HG03103 (cell line): ENCODE measurements around the gene PPM1B.
"Not testable (repeated sequence)": the region's sequence is repeated elsewhere in the genome, so short reads cannot be mapped to it uniquely, and the experiment has no call there.

Source experiments
- ATAC-seq: cut with Tn5 transposase; IDR thresholded peaks from one replicate; pipeline ENCODE4 v1.9.1; 2021; ENCODE audit warnings: low read depth; ENCODE audit not compliant: unreplicated experiment

Gene PPM1B

DNA sequence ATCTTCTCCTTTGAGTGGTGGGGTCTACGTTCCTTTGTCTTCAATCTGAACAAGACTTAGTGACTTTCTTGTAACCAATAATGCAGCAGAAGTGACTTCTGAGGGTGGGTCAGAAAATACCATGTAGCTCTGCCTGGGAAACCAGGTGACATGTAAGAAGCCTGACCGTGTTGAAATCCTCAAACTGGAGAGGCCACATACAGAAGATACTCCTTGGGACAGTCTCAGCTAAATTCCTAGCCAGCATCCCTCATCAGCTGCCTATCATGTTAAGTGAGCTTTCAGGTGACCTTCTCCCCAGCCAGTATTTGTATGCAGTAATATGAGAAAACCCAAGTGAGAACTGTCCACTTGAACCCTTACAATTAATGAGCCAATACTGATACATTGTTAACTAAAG lies 27.0 kb downstream of the PPM1B start:
- ATAC-seq = no peak

DNA sequence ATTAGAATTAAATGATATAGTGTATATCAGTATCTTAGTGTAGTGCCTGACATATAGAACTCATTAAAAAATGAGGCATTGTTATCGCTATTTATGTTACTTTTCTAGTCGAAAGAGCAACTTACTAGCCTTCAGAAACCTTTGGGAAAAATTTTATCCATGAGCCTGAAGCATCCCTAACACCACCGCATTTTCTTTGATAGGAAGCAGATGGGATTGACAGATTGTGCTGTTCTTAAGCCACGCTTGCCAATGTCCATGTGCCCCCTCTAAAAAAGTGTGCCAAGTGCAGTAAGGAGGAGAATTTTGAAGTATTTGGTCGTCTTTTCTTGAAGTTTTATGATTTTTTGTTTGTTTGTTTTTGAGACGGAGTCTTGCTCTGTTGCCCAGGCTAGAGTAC lies 29.1 kb downstream of the PPM1B start:
- ATAC-seq = no peak

DNA sequence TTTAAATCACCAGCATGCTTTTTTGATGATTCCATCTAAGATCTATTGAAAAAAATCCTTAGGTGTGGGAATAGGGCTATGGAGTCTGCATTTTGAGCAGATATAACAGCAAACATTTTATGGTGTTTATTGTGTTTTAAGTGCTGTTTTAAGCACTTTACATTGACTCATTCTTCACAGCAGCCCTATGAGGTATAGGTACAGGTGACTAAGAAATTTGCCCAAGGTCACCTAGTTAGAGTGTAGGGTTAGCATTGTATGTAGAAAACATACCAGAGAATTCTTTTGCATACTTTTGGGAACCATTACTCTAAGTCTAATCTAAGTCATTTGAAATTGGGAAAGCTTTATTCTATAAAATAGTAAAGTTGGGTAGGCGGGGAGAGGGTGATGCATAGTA lies 31.3 kb downstream of the PPM1B start:
- no peak for ATAC-seq

DNA sequence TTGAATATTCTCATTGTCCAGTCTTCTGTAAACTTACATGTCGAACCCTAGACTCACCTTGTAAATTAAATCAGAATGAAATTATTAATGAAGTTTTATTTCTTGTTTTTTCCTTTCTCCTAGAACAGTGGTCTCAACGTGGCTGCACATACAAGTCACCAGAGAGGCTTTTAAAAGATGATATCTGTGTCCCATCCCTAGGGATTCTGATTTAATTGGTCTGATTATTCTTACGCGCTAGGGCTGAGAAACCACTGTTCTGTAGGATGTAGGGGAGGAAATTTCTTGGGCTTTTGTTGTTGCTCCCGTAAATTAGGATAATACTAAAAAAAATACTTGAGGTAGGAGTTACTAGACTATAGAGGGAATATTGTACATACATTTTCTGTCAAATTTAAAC lies 32.1 kb downstream of the PPM1B start:
- no peak for ATAC-seq

DNA sequence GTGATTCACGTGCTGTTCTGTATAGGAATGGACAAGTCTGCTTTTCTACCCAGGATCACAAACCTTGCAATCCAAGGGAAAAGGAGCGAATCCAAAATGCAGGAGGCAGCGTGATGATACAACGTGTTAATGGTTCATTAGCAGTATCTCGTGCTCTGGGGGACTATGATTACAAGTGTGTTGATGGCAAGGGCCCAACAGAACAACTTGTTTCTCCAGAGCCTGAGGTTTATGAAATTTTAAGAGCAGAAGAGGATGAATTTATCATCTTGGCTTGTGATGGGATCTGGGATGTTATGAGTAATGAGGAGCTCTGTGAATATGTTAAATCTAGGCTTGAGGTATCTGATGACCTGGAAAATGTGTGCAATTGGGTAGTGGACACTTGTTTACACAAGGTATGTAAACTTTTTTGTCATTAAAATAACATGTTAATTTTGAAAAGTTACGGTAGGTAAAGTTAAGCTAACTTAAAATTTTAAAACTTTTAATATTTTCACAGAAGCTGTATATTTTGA lies 33.0 kb downstream of the PPM1B start:
- no peak for ATAC-seq

DNA sequence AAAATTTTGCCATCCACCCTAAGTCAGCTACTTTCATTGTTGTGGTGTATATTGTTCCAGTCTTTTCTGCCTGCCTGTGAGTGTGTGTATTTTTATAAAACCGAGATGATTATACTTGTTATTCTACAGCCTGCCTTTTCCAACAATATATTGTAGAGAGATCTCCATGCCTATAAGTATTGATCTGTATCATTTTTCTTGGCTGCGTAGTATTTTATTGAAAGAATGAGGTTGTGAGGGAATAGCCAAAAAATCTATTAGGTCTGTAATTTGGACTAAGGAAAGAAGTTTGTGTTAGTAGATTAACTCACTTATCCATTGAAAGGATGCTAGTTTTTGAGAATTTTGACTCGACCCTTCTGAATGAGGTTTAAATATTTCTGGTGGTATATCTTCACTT lies 34.9 kb downstream of the PPM1B start:
- ATAC-seq = no peak

DNA sequence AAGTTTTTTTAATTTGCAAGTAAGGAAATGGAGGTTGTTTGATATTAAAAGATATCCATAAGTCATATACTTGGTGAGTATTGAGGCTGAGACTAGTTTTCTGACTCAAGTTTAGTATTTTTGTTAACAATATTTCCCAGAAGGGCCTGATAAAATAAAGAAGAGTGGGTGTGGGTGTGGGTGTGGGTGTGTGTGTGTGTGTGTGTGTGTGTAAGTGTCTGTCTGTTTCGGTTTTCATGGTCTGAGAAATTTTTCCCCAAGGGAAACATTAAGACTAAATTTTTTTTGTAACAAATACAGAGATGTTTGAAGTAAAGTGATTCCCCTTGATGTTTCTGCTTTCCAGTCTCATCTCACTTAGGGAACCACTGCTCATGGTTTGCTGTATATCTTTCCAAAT lies 36.5 kb downstream of the PPM1B start:
- no peak for ATAC-seq

DNA sequence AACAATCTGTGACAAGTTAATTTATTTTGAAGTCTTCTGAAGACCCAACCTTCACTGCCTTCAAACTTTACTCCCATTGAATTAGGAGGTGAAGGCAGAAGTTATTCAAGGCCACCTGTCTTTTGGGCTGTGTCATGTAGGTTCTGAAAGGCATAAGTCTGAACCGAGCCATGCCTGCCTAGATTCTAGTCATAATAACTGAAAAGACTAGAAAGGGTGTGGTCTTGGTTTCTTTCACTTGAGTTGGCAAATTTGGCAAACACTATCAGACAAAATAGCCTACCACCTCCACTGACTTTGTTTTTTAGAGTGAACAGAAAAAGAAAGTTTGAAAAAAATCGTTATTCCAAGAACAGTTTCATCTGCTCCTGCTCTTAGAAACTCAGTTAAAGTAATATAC lies 38.4 kb downstream of the PPM1B start:
- ATAC-seq = no peak

DNA sequence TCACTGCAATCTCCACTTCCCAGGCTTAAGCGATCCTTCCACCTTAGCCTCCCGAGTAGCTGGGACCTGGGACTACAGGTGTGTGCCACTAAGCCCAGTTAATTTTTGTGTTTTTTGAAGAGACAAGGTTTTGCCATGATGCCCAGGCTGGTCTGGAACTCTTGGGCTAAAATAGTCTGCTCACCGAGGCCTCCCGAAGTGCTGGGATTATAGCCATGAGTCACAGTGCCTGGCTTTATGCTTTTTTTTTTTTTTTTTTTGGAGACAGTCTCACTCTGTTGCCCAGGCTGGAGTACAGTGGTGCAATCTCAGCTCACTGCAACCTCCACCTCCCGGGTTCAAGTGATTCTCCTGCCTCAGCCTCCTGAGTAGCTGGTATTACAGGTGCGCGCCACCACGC lies 39.0 kb downstream of the PPM1B start:
- not testable (repeated sequence) for ATAC-seq

DNA sequence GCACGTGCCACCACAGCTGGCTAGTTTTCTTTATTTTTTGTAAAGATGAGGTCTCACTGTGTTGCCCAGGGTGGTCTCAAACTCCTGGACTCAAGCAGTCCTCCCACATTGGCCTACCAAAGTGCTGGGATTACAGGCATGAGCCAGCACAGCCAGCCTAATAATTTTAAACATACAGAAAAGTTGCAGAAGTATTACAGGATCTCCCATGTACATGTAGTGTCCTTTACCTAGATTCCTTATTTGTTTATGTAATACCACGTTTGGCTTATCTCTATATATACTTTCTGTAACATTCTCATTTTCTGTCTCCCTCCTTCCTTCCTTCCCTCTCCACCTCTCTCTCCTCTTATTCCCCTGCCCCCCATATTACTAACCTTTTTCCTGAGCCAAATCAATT lies 41.7 kb downstream of the PPM1B start:
- ATAC-seq = no peak

DNA sequence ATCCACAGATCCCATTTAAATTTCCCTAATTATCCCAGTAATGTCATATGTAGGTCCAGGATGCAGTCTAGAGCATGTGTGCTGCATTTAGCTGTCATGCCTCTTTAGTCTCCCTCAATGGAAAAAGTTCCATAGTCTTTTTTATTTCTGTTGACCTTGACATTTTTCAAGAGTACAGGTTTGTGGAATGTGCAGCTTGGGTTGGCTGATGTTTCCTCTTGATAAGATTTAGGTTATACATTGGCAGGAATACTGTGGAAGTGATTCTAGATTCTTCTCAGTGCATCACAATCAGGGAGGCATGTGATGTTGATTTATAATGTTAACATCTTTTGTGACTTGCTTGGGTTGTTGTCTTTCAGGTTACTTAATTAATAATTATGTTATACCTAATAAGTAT lies 42.5 kb downstream of the PPM1B start:
- no peak for ATAC-seq

DNA sequence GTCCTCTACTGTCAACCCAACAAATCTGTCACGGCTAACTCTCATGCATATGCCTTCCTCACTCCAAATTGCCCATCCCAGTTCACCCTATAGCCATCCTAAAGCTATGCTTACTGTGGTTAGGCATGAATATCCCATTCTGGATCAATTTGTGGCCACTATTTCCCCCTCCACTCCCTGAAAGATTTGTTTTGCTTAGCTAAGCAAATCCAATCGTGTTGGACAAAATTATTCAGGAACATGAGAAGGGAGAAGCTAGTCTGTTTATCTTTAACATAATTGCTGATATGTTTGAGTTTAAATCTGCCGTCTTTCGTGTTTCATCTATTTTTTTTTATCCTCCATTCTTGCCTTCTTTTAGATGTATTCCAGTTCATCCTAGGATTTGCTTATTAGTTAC lies 43.6 kb downstream of the PPM1B start:
- ATAC-seq = no peak

DNA sequence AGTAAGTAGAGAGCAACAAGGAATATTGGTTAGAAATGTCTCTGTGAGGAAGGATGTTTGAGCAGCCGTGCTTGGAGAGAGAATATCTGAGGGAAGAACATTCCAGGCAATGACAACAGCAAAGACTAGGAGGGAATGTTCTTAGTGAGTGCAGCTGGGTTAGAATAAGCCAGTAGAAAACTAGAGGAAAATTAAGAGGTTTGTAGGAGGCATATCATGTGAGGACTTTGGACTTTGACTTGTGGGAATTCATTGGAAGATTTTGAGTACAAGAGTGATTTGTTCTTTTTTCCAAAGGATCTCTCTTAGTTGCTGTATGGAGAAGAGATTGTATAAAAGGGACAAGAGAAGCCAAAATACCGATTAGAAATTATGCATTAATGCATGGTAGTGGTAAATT lies 47.2 kb downstream of the PPM1B start:
- no peak for ATAC-seq

DNA sequence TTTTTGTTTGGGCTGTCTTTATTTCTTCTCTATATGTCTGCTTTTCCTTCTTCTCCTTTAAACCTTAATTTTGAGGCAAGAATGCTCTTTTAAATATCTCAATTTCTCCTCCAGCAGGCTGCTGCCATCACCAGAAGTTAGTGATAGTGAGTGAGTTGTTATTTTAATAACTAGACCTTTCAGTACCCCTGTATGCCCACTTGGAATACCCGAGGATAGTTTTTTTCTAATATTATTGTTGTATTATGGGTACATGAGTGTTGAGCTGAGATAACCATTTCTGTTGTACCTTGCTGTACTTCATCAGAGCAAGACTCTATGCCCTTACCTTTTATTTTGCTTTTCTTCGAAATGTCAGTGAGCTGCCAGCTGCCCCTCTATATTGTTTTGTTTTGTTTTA lies 50.1 kb downstream of the PPM1B start:
- no peak for ATAC-seq

DNA sequence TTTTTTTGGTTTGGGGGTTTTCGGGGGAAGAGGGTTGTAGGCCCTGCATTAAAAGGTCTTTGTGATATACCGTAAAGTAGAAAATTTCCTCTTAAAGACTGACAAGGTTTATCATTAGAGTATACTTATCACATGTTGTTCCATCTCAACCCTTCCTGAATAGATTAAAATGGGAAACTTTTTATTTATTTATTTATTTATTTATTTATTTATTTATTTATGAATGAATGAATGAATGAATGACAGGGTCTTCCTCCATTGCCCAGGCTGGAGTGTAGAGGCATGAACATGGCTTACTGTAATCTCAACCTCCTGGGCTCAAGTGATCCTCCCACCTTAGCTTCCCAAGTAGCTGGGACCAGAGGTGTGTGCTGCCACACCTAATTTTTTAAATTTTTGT lies 58.1 kb downstream of the PPM1B start:
- no peak for ATAC-seq

DNA sequence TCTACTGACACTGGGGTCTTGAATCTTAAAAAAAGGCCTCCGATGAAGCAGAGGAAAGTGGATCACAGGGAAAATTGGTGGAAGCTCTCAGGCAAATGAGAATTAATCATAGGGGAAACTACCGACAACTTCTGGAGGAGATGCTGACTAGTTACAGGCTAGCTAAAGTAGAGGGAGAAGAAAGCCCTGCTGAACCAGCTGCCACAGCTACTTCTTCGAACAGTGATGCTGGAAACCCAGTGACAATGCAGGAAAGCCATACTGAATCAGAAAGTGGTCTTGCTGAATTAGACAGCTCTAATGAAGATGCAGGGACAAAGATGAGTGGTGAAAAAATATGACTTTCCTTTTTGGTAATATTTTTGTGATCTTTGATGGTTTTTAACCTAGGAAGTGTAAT lies 61.7 kb downstream of the PPM1B start:
- ATAC-seq = no peak

DNA sequence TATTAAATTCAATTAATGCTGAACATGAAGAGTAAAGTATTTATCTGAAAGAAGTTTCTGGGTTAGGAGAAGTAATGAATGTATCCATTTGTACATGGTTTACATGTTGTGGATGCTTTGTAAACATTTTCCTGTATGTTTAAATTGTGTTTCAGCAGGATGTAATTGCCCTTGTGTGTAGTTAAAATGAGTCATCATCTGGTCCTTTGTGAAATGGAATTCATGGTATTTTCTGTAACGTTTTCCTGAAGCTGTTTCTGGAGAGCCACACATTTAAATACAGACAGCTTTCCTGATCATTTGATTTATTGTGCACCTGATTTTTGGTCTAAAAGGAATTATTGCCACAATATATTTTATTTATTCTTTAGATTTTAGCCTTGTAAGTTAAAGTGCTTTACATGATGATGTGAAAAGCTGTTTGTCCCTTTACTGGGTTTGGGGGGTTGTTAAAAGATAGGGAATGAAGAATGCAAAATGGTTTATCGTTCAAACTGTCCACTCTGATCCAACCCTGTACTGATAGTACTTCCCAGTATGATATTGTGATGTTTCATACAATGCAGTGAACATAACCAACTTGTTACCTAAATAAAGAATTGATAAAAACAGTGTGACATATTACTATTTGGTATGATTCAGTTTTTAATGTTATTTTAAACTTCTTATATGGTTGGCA lies 64.9 kb downstream of the PPM1B start:
- no peak for ATAC-seq

DNA sequence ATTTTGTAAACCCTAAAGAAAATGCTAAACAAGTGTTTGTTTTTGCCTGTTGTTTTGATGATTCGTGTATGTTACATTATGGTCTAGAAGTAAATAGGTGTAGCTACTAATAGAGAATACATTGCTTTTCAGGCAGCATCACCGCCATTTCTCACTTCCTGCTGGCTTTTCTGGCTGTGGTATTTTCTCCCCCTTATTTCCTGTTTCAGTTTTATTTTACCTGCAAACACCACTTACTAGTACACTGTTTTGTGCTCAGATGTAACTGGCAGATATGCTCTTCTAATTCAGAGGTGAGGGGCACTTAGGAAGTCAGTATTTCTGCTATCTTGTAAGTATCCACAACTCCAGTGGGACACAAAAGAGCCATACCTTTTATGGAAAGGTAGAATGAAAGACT lies 68.5 kb downstream of the PPM1B start:
- ATAC-seq = no peak

DNA sequence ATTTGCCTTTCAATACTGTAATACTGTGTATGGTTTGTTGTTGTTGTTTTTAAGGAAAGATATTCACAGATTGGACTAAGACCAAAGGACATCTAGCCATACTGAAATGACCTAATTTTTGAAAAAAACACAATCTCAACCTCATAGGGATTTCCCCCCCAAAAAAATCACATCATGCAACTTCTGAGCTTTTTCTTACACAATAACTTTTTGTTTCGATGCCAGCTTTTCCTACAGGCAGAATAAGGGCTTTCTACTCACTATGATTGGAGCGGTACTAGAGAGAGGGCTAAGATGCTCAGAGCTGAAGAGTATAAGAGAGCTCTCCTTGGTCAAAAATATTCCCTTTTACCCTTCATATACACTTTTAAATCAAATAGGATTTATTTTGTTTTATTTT lies 74.2 kb downstream of the PPM1B start:
- no peak for ATAC-seq

DNA sequence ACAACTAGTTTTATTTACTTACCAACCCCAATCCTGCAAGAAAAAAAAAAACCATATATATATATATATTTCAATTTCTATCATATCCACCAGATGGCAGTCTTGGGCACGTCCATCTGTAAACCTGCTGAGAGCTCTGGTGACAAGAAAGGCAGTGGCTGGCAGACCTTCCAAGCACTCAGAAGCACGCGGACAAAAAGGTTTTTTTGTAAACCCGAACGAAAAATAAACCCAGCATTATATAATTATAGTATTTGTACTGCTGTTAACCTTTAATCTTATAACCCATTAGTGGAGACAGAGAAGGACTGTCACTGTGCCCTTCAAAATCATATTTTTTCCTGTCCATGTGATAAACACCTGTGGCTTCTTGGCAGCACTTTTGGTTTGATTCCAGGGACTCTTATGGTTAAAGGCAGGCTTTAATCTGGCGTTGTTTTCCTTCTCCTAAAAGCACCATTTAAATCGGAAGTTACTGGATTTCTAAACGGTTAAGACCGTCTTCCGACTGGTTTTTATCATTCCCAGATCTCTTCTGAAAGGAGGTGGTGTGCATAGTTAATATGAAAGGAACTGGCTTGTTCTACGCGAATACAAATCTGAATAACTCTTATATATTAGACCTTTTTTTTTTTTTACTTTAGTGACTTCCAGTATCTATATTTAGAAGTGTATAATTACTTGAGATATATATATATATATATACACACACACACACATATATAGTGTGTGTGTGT lies 75.6 kb downstream of the PPM1B start:
- no peak for ATAC-seq

DNA sequence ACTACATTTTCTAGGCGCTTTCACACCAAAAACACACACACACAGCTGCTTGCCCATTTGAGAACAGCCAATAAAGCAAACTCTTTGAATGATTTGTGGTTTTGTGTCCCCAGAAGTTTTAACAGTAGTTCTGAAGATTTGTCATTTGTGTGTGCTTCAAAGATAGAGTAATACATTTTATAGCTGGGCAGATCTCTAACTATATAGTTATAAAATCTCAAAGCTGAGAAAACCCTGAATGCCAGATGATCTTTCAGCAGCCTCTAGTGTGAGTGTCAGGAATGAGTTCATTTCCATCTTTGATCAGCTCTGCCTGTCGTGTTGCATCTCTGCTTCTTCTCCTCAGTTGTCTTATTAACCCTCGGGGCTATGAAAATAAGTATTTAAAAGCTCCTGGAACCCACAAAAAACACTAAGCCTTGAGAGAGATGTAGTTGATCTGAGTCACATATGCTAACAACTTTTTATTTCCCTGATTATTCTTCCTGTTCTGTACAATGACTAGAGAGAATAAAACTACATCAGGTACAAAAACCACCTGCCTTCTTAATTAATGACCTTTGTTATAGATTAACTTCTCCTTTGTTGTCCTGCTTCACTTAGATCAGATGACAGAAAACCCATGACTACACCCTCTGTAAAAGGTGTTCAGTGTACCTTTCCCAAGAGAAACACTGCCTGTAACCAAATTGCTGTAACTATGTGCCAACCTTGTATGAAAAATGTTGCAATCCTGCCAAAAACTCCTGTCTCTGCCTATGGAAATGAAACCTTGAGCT lies 76.6 kb downstream of the PPM1B start:
- no peak for ATAC-seq

DNA sequence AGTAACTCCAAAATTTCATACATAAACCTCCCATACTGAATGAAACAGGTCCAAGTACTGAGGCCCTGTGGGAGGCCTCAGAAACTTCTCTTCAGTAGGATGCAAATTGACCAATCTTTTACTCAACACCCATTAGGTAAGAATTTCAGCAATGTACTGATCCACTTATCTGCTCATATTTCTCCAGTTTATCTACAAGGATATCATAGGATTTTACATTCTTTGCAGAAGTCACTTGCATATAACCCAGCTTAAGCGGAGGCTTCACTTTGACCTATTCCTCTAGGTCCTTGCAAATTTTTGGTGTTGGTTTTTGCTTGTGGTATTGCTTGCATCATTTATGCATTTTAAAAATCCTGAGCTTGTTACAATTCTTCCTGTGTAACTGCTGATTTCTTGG lies 77.8 kb downstream of the PPM1B start:
- ATAC-seq = no peak
